Measurements from ENCODE around the gene TRMT44. TPM values are rescaled to one million over a fixed set of nuclear protein-coding genes. Genes with fewer than 3 reads are reported as not detected.

Gene TRMT44
- total and polyA plus RNA-seq, 2 of the 4 experiments (the other 2 are of a cell fraction), result 7.3 to 8.1 TPM

- Histone ChIP-seq H4K20me1 (ENCODE audit: insufficient read depth, low read length) (peaks cover 37% of the 10 kb centered on the region), H3K18ac (ENCODE audit: low read depth, low read length) (no peak overlapping the region), H3K9me1 (ENCODE audit: insufficient read depth, low read length) (peaks cover 21% of the 10 kb centered on the region), H3K36me3 (ENCODE audit: control insufficient read depth, insufficient read depth, low read length) (peaks cover 14% of the 10 kb centered on the region), H3K4me3 (ENCODE audit: insufficient read depth, low read depth, low read length) (no peak overlapping the region), H4K5ac (ENCODE audit: low read depth, low read length) (no peak overlapping the region), H3K4me1 (ENCODE audit: control insufficient read depth, insufficient read depth, low read length) (peaks cover 25% of the 10 kb centered on the region), H3K14ac (replicated peaks; ENCODE audit: low read depth, low read length) (no peak overlapping the region), H3K56ac (ENCODE audit: extremely low read depth, insufficient read depth, low read length) (no peak overlapping the region), H3K9ac (ENCODE audit: low read depth, low read length) (no peak overlapping the region), H3K27ac (ENCODE audit: insufficient read depth, low read length) (no peak overlapping the region), H3K9me3 (ENCODE audit: control insufficient read depth, insufficient read depth, low read length) (no peaks in the 10 kb centered on the region), H4K8ac (ENCODE audit: low read depth in 2 of 2, low read length in 2 of 2) (no peak overlapping the region), H3K79me1 (ENCODE audit: low read depth in 1 of 2, low read length in 2 of 2) (peaks cover 0 to 12% of the 10 kb centered on the region in 2 experiments; a peak in 1 of 4 replicates), H2AK5ac (ENCODE audit: low read depth, low read length) (no peak overlapping the region), H4K91ac (ENCODE audit: insufficient read depth, low read depth, low read length) (no peak overlapping the region), H2BK5ac (ENCODE audit: low read depth, low read length, poor library complexity, severe bottlenecking) (no peak overlapping the region), H3K4me2 (ENCODE audit: low read depth, low read length) (no peak overlapping the region), H2AK9ac (replicated peaks; ENCODE audit: low read depth, low read length, poor library complexity) (no peak overlapping the region), H2BK20ac (ENCODE audit: low read depth, low read length) (no peak overlapping the region), H3K23ac (ENCODE audit: low read depth, low read length) (no peak overlapping the region), H2BK120ac (ENCODE audit: low read depth, low read length) (no peak overlapping the region), H3K4ac (ENCODE audit: low read depth, low read length) (no peak overlapping the region), H3K27me3 (ENCODE audit: control insufficient read depth, insufficient read depth, low read length) (no peaks in the 10 kb centered on the region), H2BK15ac (ENCODE audit: low read depth, low read length) (no peak overlapping the region), H2AFZ (replicated peaks; ENCODE audit: low read length, poor library complexity) (no peak overlapping the region)
- no TSS peak for BruUV-seq (replicated peaks)
- ChIA-PET POLR2A (ENCODE audit: unreplicated experiment) (no interaction called here), CTCF (no interaction called here)
- DNase-seq (no peak), ATAC-seq (ENCODE audit: low read depth) (no peak)
- in situ Hi-C loops (cut with MboI; ENCODE audit: low sequenced_read_pairs) (no loop called here), intact Hi-C loops (cut with micrococcal nuclease) (no loop called here), dilution Hi-C loops (cut with HindIII; ENCODE audit: low sequenced_read_pairs, unreplicated experiment) (no loop called here)
- 83% methylated on average over 15 of the region's 29 CpGs; no CpG with 5 or more reads in 1 of the 2 experiments for WGBS, 2 experiments (ENCODE audit: extremely low coverage in 2 of 2, insufficient read length in 1 of 2)
- TF ChIP-seq RFX5 (IDR thresholded peaks at IDR 0.05; ENCODE audit: low read depth, low read length) (no peak), NFE2L2 (IDR thresholded peaks at IDR 0.05; ENCODE audit: low read depth, low read length) (no peak), SMC3 (IDR thresholded peaks at IDR 0.05; ENCODE audit: low read depth, low read length) (no peak), USF2 (IDR thresholded peaks at IDR 0.05; ENCODE audit: low read depth, low read length) (no peak), CTCF (conservative IDR thresholded peaks at IDR 0.05; ENCODE audit: low read depth, low read length) (no peak), MAZ (IDR thresholded peaks at IDR 0.05; ENCODE audit: borderline replicate concordance, low read depth, low read length) (no peak), ELK1 (IDR thresholded peaks at IDR 0.05; ENCODE audit: borderline replicate concordance, low read depth, low read length) (no peak), FOS (IDR thresholded peaks at IDR 0.05; ENCODE audit: low read depth, low read length) (no peak), RAD21 (IDR thresholded peaks at IDR 0.05; ENCODE audit: low read length) (no peak), CHD1 (IDR thresholded peaks at IDR 0.05; ENCODE audit: low read depth, low read length) (no peak), CEBPB (IDR thresholded peaks at IDR 0.05; ENCODE audit: low read depth, low read length) (no peak), POLR2A (IDR thresholded peaks at IDR 0.05; ENCODE audit: low read depth, low read length) (no peak), RCOR1 (IDR thresholded peaks at IDR 0.05; ENCODE audit: insufficient replicate concordance, low read length) (no peak), BHLHE40 (IDR thresholded peaks at IDR 0.05; ENCODE audit: low read depth, low read length) (no peak), MXI1 (IDR thresholded peaks at IDR 0.05; ENCODE audit: borderline replicate concordance, low read depth, low read length) (no peak)
Observed at GRCh38 chr4:8475751-8476575, 35.4 kb downstream of the TRMT44 start.
